Measurements from ENCODE around the gene SHC4. TPM values are rescaled to one million over a fixed set of nuclear protein-coding genes. Genes with fewer than 3 reads are reported as not detected.

Gene SHC4
- total and polyA plus RNA-seq, 2 of the 13 experiments (the other 11 are each of a cell fraction or from before 2014, with no cell fraction given) = 0.04 TPM; not detected in 1

DNA sequence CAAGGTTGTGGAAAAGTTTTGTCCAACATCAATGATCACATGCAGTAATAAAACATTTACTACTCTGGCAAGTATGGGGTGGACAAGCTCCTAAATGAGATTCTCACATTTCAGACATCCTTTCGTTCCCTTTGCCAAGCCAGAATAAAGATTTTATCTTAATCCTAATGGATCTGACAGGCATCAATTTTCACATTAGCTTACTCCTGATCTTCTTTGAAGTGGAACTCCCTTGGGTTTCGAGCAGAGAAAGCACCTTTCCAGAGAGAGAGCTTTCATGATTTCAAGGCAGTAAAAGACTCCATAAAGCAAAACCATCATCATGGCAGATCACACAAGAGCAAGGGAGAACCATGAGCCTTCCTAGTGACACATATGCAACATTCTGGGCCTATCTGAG is 113.1 kb downstream of the SHC4 start (continued):
- TF ChIP-seq ZNF230 (CRISPR knock-in tag; IDR thresholded peaks at IDR 0.05) = no peak

DNA sequence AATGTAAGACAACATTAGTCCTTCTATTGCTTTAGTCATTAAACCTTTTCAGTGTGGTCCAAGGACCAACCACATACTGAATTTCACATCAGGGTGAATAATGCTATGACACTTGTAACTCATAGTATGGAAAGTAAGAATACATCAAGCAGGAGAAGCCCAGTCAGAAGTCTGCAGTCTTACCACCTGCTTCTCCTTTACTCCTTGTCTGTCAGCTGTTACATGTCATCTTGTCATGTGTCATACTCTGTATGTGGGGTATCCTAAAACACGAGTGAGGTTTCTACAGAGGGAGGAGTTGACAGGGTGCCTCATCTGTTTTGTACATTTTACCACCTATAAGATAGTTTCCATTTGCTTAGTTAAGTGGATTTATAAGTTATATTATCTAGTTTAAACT is 118.6 kb downstream of the SHC4 start:
- FAIRE-seq (no peak), ATAC-seq (no peak)

DNA sequence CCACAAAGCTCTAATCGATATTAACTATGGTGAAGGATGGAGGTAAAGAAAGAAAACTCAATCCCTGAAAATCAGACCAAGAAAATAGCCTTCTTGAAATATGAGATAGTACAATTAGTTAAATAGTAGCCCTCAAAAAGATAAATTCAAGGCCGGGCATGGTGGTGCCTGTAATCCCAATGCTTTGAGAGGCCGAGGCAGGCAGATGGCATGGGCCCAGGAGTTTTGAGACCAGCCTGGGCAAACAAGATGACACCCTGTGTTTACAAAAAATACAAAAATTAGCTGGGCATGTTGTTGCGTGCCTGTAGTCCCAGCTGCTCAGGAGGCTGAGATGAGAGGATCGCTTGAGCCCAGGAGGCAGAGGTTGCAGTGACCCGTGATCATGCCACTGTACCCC is 121.2 kb downstream of the SHC4 start:
- ATAC-seq (no peak), DNase-seq (ENCODE audit: low spot score) (no peak), FAIRE-seq (no peak)
- Histone ChIP-seq H3K79me2 (ENCODE audit: insufficient read depth, low read length) (no peaks in the 10 kb centered on the region), H3K9me3 (ENCODE audit: low read length) (no peaks in the 10 kb centered on the region), H3K36me3 (replicated peaks in 1 of 2; ENCODE audit: control insufficient read depth in 1 of 2, insufficient read depth in 2 of 2, low read length in 2 of 2) (no peaks in the 10 kb centered on the region), H3K4me1 (ENCODE audit: insufficient read depth, low read length) (no peaks in the 10 kb centered on the region), H3K27me3 (ENCODE audit: control insufficient read depth in 1 of 2, insufficient read depth in 2 of 2, low read length in 2 of 2) (no peaks in the 10 kb centered on the region), H3K4me2 (ENCODE audit: low read depth, low read length) (no peak overlapping the region), H3K27ac (ENCODE audit: extremely low read length, insufficient read depth, low read length) (no peak overlapping the region), H2AFZ (ENCODE audit: low read length) (no peak overlapping the region), H3K9ac (ENCODE audit: insufficient read depth, low read depth, low read length) (no peak overlapping the region), H3K4me3 (replicated peaks in 1 of 3; ENCODE audit: insufficient read depth in 1 of 3, low read depth in 2 of 3, low read length in 3 of 3) (no peak overlapping the region), H4K20me1 (ENCODE audit: insufficient read depth, low read length) (no peaks in the 10 kb centered on the region)
- POLR2A ChIA-PET = no interaction called here
- 26% methylated on average over 6 of the region's 6 CpGs for WGBS (ENCODE audit: low lambda C conversion rate)
- intact Hi-C loops (cut with micrococcal nuclease; ENCODE audit: unreplicated experiment) (no loop called here), in situ Hi-C loops (cut with HindIII; ENCODE audit: extremely low pct_ligation_motif_present, low pct_unique_long_range_greater_than_20kb) (loop anchor here (25.0 kb wide), 1 partner anchor 480 kb away; no protein-coding TSS in a partner anchor)
- BruUV-seq (replicated peaks) = no TSS peak
- CTCF ChIA-PET (ENCODE audit: low intra/inter-chr PET ratio, low total read pairs) = no interaction called here
- TF ChIP-seq FIP1L1 (IDR thresholded peaks at IDR 0.05; ENCODE audit: borderline replicate concordance, insufficient read depth, low read depth, low read length) (no peak), TEF (CRISPR knock-in tag; IDR thresholded peaks at IDR 0.05) (no peak), EP300 (IDR thresholded peaks at IDR 0.05; ENCODE audit: low read depth in 2 of 2, low read length in 2 of 2) (no peak), EP300 (CRISPR knock-in tag; IDR thresholded peaks at IDR 0.05; ENCODE audit: borderline replicate concordance) (no peak), ZFP36L1 (CRISPR knock-in tag; IDR thresholded peaks at IDR 0.05) (no peak), MED8 (CRISPR knock-in tag; IDR thresholded peaks at IDR 0.05; ENCODE audit: insufficient replicate concordance) (no peak), SOX6 (IDR thresholded peaks at IDR 0.05) (no peak), SOX6 (CRISPR knock-in tag; IDR thresholded peaks at IDR 0.05) (no peak), SNRNP70 (IDR thresholded peaks at IDR 0.05; ENCODE audit: low read depth, low read length) (no peak), TSC22D2 (CRISPR knock-in tag; IDR thresholded peaks at IDR 0.05; ENCODE audit: borderline replicate concordance) (no peak), ZNF589 (CRISPR knock-in tag; conservative IDR thresholded peaks at IDR 0.05) (no peak), ZNF446 (CRISPR knock-in tag; IDR thresholded peaks at IDR 0.05) (no peak), ZNF224 (CRISPR knock-in tag; IDR thresholded peaks at IDR 0.05) (no peak)
- TF ChIP-seq, protein P1, sequence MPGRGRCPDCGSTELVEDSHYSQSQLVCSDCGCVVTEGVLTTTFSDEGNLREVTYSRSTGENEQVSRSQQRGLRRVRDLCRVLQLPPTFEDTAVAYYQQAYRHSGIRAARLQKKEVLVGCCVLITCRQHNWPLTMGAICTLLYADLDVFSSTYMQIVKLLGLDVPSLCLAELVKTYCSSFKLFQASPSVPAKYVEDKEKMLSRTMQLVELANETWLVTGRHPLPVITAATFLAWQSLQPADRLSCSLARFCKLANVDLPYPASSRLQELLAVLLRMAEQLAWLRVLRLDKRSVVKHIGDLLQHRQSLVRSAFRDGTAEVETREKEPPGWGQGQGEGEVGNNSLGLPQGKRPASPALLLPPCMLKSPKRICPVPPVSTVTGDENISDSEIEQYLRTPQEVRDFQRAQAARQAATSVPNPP (CRISPR knock-in tag; IDR thresholded peaks at IDR 0.05) = no peak

More for the DNA sequence above, 118.6 kb downstream of the SHC4 start:
- no peak overlapping the region for H2AFZ ChIP-seq (ENCODE audit: low read length)
- no peaks in the 10 kb centered on the region for H3K79me2 ChIP-seq (ENCODE audit: insufficient read depth, low read length)
- CTCF ChIA-PET (ENCODE audit: low intra/inter-chr PET ratio, low total read pairs) = no interaction called here
- DNase-seq (ENCODE audit: low spot score) = no peak
- no peaks in the 10 kb centered on the region for H3K4me1 ChIP-seq (ENCODE audit: insufficient read depth, low read length)
- 0% methylated on average over 1 of the region's 1 CpG for WGBS (ENCODE audit: low lambda C conversion rate)
- H4K20me1 ChIP-seq (ENCODE audit: insufficient read depth, low read length) = no peaks in the 10 kb centered on the region
- in situ Hi-C loops (cut with HindIII; ENCODE audit: extremely low pct_ligation_motif_present, low pct_unique_long_range_greater_than_20kb) (loop anchor here (25.0 kb wide), 1 partner anchor 483 kb away; no protein-coding TSS in a partner anchor), intact Hi-C loops (cut with micrococcal nuclease; ENCODE audit: unreplicated experiment) (no loop called here)
- H3K36me3 ChIP-seq (replicated peaks in 1 of 2; ENCODE audit: control insufficient read depth in 1 of 2, insufficient read depth in 2 of 2, low read length in 2 of 2) = no peaks in the 10 kb centered on the region
- POLR2A ChIA-PET = no interaction called here
- H3K9ac ChIP-seq (ENCODE audit: insufficient read depth, low read depth, low read length) = no peak overlapping the region
- TF ChIP-seq HOXA7 (CRISPR knock-in tag; IDR thresholded peaks at IDR 0.05) = no peak
- TF ChIP-seq RXRB (CRISPR knock-in tag; IDR thresholded peaks at IDR 0.05; ENCODE audit: borderline replicate concordance) = no peak
- no peak for TF ChIP-seq ZEB1 (IDR thresholded peaks at IDR 0.05; ENCODE audit: insufficient replicate concordance, low read depth)
- TF ChIP-seq U2AF1 (optimal IDR thresholded peaks at IDR 0.05; ENCODE audit: low read depth, low read length) = no peak
- TF ChIP-seq ZNF510 (CRISPR knock-in tag; IDR thresholded peaks at IDR 0.05; ENCODE audit: low read depth) = no peak
- TF ChIP-seq ZKSCAN8 (CRISPR knock-in tag; IDR thresholded peaks at IDR 0.05; ENCODE audit: borderline replicate concordance) = no peak
- BruUV-seq (replicated peaks) = no TSS peak
- H3K27me3 ChIP-seq (ENCODE audit: control insufficient read depth in 1 of 2, insufficient read depth in 2 of 2, low read length in 2 of 2) = no peaks in the 10 kb centered on the region; a peak in 1 of 5 replicates
- H3K4me2 ChIP-seq (ENCODE audit: low read depth, low read length) = no peak overlapping the region
- H3K9me3 ChIP-seq (ENCODE audit: low read length) = no peaks in the 10 kb centered on the region
- no peak overlapping the region for H3K4me3 ChIP-seq (replicated peaks in 1 of 3; ENCODE audit: insufficient read depth in 1 of 3, low read depth in 2 of 3, low read length in 3 of 3)
- no peak overlapping the region for H3K27ac ChIP-seq (ENCODE audit: extremely low read length, insufficient read depth, low read length)
